Esophagus squamous epithelium (tissue), 4 donors: Measurements from ENCODE around the gene RFC4.

ENCODE experiments used
- POLR2A ChIP-seq, 4 donors: fragments of 450-650 bp; IDR thresholded peaks; one replicate each; pipeline ENCODE4 v1.6.1; 2017; ENCODE audit warnings: antibody characterized with exemption in 4 of 4, mild to moderate bottlenecking in 4 of 4, moderate library complexity in 3 of 4
- TF ChIP-seq, protein P1 (sequence below), 6 experiments: fragments of 450-650 bp in 4 of 6; fragments of 200-600 bp in 2 of 6; sonication (generic) in 2 of 6; IDR thresholded peaks; one replicate each; pipeline ENCODE4 v1.5.1; 2016 to 2019; ENCODE audit warnings: antibody characterized with exemption in 6 of 6, mild to moderate bottlenecking in 4 of 6, moderate library complexity in 4 of 6

DNA sequence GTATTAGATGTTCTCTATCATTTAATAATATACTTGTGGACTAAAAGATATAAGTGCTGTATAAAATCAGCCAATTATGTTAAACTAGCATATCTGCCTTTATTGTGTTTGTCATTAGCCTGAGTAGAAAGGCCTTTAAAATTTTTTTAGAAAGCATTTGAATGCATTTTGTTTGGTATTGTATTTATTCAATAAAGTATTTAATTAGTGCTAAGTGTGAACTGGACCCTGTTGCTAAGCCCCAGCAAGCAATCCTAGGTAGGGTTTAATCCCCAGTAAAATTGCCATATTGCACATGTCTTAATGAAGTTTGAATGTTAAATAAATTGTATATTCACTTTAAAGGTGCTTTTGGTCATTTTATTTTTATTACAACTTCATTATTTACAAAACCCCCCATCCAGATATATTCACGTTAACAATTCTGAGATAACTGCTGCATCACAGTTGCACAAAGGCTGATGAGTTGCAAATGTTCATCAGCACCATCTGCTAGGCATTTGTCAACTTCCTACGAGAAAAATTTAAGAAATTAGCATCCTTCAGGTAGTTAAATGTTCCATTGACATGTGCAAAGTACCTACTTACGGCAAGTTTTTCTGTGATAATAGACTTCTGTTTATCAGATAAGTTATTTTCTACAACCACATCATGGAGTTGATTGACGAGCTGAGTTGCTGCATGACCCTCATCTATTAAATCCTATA lies 16.6 kb downstream of the RFC4 start:
- TF ChIP-seq, protein P1, sequence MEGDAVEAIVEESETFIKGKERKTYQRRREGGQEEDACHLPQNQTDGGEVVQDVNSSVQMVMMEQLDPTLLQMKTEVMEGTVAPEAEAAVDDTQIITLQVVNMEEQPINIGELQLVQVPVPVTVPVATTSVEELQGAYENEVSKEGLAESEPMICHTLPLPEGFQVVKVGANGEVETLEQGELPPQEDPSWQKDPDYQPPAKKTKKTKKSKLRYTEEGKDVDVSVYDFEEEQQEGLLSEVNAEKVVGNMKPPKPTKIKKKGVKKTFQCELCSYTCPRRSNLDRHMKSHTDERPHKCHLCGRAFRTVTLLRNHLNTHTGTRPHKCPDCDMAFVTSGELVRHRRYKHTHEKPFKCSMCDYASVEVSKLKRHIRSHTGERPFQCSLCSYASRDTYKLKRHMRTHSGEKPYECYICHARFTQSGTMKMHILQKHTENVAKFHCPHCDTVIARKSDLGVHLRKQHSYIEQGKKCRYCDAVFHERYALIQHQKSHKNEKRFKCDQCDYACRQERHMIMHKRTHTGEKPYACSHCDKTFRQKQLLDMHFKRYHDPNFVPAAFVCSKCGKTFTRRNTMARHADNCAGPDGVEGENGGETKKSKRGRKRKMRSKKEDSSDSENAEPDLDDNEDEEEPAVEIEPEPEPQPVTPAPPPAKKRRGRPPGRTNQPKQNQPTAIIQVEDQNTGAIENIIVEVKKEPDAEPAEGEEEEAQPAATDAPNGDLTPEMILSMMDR (IDR thresholded peaks at IDR 0.05), result no peak
- TF ChIP-seq POLR2A (IDR thresholded peaks at IDR 0.05), result no peak
